ENCODE measurements around the gene FRMD4A.
"Not testable (repeated sequence)": the region's sequence is repeated elsewhere in the genome, so short reads cannot be mapped to it uniquely, and the experiment has no call there.

FRMD4A gene

DNA sequence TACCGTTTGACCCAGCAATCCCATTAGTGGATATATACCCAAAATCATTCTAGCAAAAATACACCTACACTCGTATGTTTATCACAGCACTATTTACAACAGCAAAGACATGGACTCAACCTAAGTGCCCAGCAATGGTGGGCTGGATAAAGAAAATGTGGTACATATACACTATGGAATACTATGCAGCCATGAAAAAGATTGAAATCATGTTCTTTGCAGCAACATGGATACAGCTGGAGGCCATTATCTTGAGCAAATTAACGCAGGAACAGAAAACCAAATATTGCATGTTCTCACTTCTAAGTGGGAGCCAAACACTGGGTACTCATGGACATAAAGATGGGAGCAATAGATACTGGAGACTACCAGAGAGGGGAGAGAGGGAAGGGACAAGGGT is 223.9 kb downstream of the FRMD4A start:
- no peak for DNase-seq (ENCODE audit: low read depth in 2 of 2)

GRCh38 chr10:14102056-14102455 is 228.7 kb downstream of the FRMD4A start:
- DNase-seq (ENCODE audit: low read depth in 2 of 2): no peak

- no peak for DNase-seq (ENCODE audit: low read depth in 2 of 2)
These were observed 230.8 kb downstream of the FRMD4A start for GRCh38 chr10:14099885-14100284.

DNA sequence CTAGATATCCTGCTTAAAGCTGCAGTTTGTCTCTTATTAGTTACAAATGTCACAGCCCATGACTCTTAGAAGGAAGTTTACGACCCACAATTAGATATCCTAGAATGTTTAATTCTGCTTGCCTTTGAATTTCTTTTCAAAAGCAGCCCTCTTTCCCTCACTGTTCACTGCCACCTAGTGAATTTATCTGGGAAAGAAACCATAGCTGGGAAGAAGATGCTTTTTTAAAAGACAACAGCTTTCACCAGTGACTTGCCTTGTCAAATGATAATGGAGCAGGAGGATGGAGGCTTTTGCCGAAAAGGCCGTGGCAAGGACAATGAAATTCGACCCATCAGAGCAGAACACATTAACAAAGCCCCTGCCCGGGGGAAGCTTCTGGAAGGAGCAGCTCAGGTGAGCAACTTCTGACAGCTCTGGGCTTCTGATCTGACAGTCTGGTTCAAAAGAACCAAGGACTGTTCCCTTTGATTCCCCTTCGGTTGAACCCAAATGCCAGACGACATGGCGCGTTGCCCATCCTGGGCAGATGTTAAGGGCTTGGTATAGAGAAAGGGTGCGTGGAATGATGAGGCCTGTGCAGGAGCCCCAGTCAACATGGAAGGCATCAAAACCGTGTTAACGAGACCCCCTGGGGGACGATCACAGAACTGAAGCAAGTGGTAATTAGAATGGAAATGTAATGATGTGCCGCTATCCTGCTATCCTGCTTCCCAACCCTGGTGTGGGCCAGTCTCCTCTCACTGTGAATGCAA is 236.8 kb downstream of the FRMD4A start:
- DNase-seq (ENCODE audit: low read depth in 2 of 2): no peak

GRCh38 chr10:14092799-14093198 is 237.9 kb downstream of the FRMD4A start:
- DNase-seq (ENCODE audit: low read depth in 2 of 2): no peak

- DNase-seq (ENCODE audit: low read depth in 2 of 2): no peak
These were observed 241.0 kb downstream of the FRMD4A start for GRCh38 chr10:14089556-14090292.

DNA sequence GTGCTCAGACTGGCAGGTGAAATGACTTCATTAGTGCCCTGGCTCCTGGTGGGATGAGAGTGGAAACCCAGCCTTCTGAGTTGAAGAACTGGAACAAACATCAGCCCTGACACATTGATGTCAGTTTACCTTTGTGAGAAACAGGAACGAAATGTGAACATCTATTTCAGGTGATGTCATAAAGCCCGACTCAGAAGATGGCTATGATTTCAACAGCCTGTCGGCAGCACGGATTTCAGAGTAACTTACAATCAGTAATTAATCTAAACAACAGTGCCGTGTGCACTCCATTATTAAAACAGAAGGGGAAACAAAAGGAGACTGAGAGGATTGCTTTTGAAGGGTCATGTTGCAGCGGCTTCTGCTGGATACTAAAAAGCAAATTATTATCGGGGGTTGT is 243.2 kb downstream of the FRMD4A start:
- no peak for DNase-seq (ENCODE audit: low read depth in 2 of 2)

DNA sequence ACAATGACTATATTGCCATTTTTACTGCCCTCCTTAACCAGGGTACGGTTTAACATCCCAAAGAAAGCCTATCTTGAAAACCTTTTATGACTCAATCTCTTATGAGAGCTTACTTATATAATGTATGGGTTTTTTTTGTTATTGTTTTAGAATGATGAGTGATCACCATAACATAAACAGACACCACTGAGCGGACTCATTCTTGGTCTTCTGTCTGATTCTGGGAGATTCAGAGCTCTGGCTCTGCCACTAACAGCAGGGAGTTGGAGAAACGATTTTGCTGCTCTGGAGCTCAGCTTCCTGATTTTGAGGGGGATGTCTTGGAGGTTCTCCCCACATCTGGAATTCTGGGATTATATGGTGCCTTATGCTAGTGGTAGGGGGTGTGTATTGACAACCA is 244.1 kb downstream of the FRMD4A start:
- DNase-seq (ENCODE audit: low read depth in 2 of 2): no peak

DNA sequence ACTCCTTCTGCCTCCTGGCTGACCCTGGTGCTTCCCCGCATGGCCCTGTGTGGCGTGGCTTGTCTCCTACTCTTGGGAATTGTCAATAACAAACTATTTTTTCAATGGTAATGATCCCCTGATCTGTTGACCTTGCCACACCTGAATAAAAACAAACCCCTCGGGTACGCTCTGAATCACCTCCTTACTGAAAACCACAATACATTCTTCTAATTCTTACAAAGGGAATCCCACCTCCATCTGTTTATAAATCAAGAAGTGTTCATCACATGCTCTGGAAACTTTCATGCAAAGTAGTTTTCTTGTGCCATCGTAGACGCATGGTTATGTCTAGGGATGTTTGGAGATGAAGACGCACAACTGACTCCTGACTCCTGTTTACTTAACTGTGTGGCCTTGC is 245.8 kb downstream of the FRMD4A start:
- no peak for DNase-seq (ENCODE audit: low read depth in 2 of 2)

- no peak for DNase-seq (ENCODE audit: low read depth in 2 of 2)
These were observed 249.9 kb downstream of the FRMD4A start for GRCh38 chr10:14080795-14081194.

DNA sequence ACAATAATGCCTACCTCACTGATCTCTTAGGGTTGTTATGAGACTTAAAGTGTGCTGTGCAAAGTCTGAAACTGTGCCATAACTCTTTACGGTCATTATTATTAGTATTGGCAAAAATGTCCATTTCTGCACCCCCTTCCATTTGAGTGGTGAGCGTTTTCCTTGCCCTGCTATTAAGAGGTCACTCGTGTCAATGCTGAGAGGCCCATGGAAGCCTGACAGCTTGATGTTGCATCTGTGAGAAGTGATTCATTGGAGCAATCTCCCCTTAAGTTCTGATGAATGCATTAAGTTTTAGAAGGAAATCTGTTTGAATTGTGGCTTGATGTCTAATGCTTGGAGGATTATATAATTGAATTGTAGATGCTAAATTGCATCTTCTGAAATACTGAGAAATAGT is 253.3 kb downstream of the FRMD4A start:
- no peak for DNase-seq (ENCODE audit: low read depth in 2 of 2)

GRCh38 chr10:14074062-14074884 is 256.5 kb downstream of the FRMD4A start:
- no peak for DNase-seq (ENCODE audit: low read depth in 2 of 2)

- DNase-seq (ENCODE audit: low read depth in 2 of 2): no peak
These were observed 258.2 kb downstream of the FRMD4A start for GRCh38 chr10:14072541-14072940.

GRCh38 chr10:14071956-14072355 is 258.8 kb downstream of the FRMD4A start:
- no peak for DNase-seq (ENCODE audit: low read depth in 2 of 2)

DNA sequence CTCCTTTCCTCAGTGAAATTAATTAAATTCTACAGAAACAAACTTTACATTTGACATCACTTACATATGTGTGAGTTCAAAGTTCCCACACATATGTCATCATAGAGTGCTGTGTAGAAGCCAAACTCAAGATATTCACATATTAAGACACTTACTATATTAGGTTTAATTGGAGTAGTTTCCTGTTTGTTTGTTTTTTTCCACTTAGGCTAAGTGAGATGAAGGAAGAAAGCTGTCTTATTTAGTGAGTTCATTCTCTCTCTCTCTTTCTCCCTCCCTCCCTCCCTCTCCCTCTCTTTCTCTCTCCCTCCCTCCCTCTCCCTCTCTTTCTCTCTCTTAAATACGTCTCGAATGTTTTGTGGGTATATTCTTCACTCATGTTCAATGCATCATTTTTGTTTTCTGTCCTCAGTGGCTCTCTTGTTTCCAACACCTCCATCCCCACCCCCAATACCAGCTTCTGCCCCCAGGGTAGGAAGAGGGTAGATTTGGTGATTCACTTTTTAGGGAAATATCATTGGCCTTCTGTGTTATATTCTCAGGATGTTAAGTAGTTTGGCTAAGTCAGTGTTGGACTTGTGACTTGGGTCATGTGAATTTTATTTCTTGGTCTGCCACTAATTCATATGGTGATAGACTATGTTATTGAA is 262.0 kb downstream of the FRMD4A start:
- no peak for DNase-seq (ENCODE audit: low read depth in 2 of 2)

GRCh38 chr10:14067638-14068037 is 263.1 kb downstream of the FRMD4A start:
- not testable (repeated sequence) for DNase-seq (ENCODE audit: low read depth in 2 of 2)

DNA sequence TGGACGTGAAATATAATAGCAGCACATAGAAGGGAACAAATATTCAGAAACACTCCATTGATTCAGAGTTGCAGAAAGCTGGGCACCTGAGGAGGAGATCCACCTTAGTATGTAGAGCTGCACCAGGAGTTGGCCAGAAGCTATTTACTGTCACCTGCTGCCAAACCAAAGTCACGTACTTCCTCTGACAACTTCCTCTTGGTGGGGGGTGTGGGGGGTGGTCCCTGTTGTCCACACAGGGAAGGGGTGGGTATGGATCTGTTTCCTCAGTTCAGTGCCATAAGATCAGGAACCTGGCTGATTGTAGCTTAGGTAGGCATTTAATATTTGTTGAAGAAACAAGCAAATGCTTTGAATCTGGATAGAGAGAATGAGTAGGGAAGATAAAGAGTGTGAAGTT is 264.6 kb downstream of the FRMD4A start:
- DNase-seq (ENCODE audit: low read depth in 2 of 2): no peak

DNA sequence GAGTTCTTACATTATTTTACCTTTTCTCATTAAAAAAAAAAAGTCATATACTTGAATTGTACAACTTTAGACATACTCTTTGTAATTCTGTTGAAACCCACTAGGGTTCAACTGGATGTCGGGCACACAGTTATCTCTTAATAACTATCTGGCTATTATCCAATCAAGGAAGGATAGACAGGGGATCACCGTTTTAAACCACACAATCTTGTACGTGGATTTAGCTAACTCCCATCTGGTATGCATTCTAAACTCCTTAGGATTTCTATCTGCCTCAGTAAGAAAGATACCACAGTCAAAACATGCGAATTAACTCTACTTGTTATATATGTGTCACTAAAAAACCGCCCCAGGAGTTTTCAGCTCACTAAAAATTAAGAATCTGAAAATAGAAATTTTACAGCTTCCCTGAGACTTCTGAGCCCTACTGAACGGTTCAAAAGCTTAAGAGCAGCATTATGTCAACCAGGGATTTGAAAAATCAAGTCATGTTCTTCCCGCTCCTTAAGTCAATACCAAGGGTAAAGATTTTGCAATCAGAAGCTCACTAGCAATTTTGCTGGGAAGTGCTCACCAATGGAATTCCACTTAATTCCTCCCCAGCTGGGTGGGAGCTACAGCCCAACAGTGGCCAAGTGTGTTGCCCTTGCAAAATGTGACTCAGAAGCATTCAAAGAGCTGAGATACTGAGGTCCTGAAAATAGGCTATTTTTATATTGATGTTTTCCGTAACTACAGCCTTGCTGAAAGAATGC is 267.0 kb downstream of the FRMD4A start:
- DNase-seq (ENCODE audit: low read depth in 2 of 2): no peak

DNA sequence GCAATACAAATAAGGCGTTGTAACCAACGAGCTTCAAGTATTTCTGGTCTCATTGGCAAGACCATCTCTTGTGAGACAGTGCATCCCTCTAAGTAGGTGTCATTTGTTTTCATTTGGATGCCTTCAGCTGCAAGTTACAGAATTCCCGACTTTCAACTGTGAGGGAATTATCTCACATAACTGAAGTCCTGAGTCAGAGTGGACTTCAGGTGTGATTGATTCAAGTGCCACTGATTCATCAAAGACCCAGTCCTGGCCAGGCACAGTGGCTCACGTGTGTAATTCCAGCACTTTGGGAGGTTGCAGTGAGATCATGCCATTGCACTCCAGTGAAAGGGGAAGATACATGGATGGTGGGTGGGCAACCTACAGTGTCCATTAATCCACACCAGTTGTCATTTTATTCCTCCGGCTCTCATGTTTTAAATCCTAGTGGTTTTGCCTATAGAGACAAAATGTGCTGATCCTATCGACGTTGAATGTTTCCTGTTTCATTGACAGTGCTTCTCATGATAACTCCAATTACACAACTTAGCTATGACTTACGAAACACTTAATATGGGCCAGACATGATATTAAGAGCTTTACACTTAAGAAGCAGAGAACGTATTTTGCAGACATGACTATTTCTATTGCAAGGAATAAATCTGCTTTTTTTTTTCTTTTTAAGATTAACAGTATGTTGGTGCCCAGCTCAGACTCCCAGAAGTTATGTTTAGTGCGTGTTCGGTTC is 268.0 kb downstream of the FRMD4A start:
- no peak for DNase-seq (ENCODE audit: low read depth in 2 of 2)

DNA sequence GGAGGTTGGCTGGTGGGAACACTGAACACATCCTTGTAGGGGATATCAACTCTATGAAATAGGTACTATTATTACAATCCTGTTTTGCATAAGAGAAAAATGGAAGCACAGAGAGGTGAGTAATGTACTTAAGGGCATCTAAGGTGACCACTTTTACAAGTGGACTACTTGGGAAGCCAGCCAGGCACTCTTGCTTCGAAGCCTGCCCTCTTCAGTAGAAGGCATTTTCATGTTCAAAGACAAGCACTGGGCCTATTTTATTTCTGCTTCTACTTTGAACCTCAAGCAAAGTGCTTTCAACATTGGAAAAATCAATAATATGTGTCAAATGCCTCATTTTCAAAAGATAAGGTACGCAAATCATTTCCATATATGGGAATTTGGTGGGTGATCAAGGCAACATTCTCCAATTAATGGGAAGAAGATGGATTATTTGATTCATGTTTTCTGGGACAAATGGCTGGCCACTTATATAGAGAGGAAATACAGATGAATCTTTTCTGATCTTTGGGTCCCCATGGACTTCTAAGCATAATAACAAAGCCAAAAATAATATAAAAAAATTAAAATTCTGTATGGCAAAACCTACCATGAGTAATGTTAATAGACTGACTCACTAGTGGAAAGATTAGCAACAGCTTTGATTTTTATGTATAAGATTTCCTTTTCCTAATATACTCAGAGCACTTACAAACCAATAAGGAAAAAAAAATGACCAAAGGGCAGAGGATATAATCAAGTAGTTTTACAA is 270.2 kb downstream of the FRMD4A start:
- no peak for DNase-seq (ENCODE audit: low read depth in 2 of 2)
